GM12878 (cell line): Measurements from ENCODE around the gene KDM5B. TPM values are rescaled to one million over a fixed set of nuclear protein-coding genes. Genes with fewer than 3 reads are reported as not detected.

Experiments
- ATAC-seq: fragments of 200-7000 bp; cut with Tn5 transposase; 3 replicates; pipeline ENCODE4 v1.9.1; 2020; ENCODE audit warnings: mild to moderate bottlenecking, moderate library complexity
- BruUV-seq: library from RNA; stranded (reverse); fragments of 400-500 nt; replicated peaks from 2 replicates; lab custom pipeline; 2021; lab: Mats Ljungman, UMichigan
- CTCF ChIA-PET: fragments of 300-600 bp; sonication (Branson Sonifier 250); formaldehyde crosslinking; extraction: SDS; loops from one replicate; lab custom pipeline; 2021; ENCODE audit warnings: inconsistent platforms; lab: Yijun Ruan, JAX
- POLR2A ChIA-PET: fragments of 350-600 bp; formaldehyde crosslinking; extraction: SDS; loops from one replicate; lab custom pipeline; 2021; ENCODE audit warnings: inconsistent platforms; lab: Charles Lee
- RAD21 ChIA-PET: fragments of 300-600 bp; sonication (Branson Sonifier 250); formaldehyde crosslinking; loops from one replicate; lab custom pipeline; 2023; ENCODE audit warnings: antibody characterized with exemption; ENCODE audit not compliant: unreplicated experiment; lab: Charles Lee
- SMC1A ChIA-PET: fragments of 300-600 bp; sonication (Branson Sonifier 250); formaldehyde crosslinking; loops from one replicate; lab custom pipeline; 2023; ENCODE audit not compliant: unreplicated experiment, uncharacterized antibody; lab: Charles Lee
- DNase-seq: peaks from one replicate; pipeline ENCODE4 v3.0.0-alpha.2; 2011; ENCODE audit warnings: low read depth, low spot score
- FAIRE-seq: peaks from 3 replicates; lab custom pipeline; 2011; peaks lifted over from hg19 to GRCh38; lab: Jason Lieb, UNC
- H2AFZ ChIP-seq: 2 replicates; pipeline ENCODE4 v1.6.0; 2011; ENCODE audit warnings: low read depth, low read length, control low read depth; ENCODE audit not compliant: control insufficient read depth
- H3K27ac ChIP-seq: 2 replicates; pipeline ENCODE4 v1.5.1; 2011; ENCODE audit warnings: control low read depth; ENCODE audit not compliant: control insufficient read depth, insufficient read depth
- H3K27me3 ChIP-seq, 2 experiments: replicated peaks in 1 of 2; 2 replicates each; pipeline versions ENCODE4 v1.6.0 to v1.6.1; 2011; ENCODE audit warnings: low read length in 1 of 2; ENCODE audit not compliant: control insufficient read depth in 2 of 2, insufficient read depth in 2 of 2
- H3K36me3 ChIP-seq, 2 experiments: 2 replicates each; pipeline ENCODE4 v1.5.1; 2011; ENCODE audit warnings: low read length in 1 of 2; ENCODE audit not compliant: control insufficient read depth in 2 of 2, insufficient read depth in 2 of 2
- H3K4me1 ChIP-seq: 2 replicates; pipeline ENCODE4 v1.6.1; 2011; ENCODE audit warnings: mild to moderate bottlenecking, low read length, moderate library complexity, mixed read lengths; ENCODE audit not compliant: control insufficient read depth, insufficient read depth
- H3K4me2 ChIP-seq: 2 replicates; pipeline ENCODE4 v1.6.0; 2011; ENCODE audit warnings: control low read depth; ENCODE audit not compliant: control insufficient read depth, insufficient read depth
- H3K4me3 ChIP-seq: fragments of 200-600 bp; sonication (generic); 2 replicates; pipeline ENCODE4 v1.5.1; 2016
- H3K79me2 ChIP-seq: 2 replicates; pipeline ENCODE4 v1.6.0; 2011; ENCODE audit warnings: low read length; ENCODE audit not compliant: control insufficient read depth, insufficient read depth
- H3K9ac ChIP-seq: 2 replicates; pipeline ENCODE4 v1.8.0; 2011; ENCODE audit warnings: low read length, control low read depth, mixed read lengths; ENCODE audit not compliant: control insufficient read depth, insufficient read depth
- H3K9me3 ChIP-seq: replicated peaks from 3 replicates; pipeline ENCODE4 v1.5.1; 2011; ENCODE audit warnings: mild to moderate bottlenecking, low read length; ENCODE audit not compliant: control insufficient read depth, insufficient read depth
- H4K20me1 ChIP-seq: 2 replicates; pipeline ENCODE4 v1.6.0; 2011; ENCODE audit not compliant: control insufficient read depth, insufficient read depth
- EZH2 ChIP-seq: IDR thresholded peaks from 2 replicates; pipeline ENCODE4 v1.6.1; 2012; ENCODE audit warnings: low read depth, mild to moderate bottlenecking, control low read depth, inconsistent platforms, low read length, borderline replicate concordance; ENCODE audit not compliant: control insufficient read depth
- KAT2A ChIP-seq: conservative IDR thresholded peaks from 2 replicates; pipeline ENCODE4 v1.6.1; 2011; ENCODE audit warnings: low read depth, low read length; ENCODE audit not compliant: control insufficient read depth
- ZZZ3 ChIP-seq: IDR thresholded peaks from 2 replicates; pipeline ENCODE4 v1.6.1; 2011; ENCODE audit warnings: low read depth; ENCODE audit not compliant: control insufficient read depth, insufficient read length
- WGBS: methylation state at CpG from one replicate; pipeline ENCODE4 v1.1.6; 2016; ENCODE audit warnings: low lambda C conversion rate; ENCODE audit not compliant: insufficient replicate concordance, insufficient coverage; ENCODE audit errors: missing lambda C conversion rate; 5-methylcytosine and 5-hydroxymethylcytosine counted together
- in situ Hi-C: fragments of 300-500 bp; cut with MboI; formaldehyde crosslinking; loops from 9 replicates; pipeline ENCODE4 v1.14.3; 2018; ENCODE audit warnings: mixed read lengths
- intact Hi-C: fragments of 100-400 bp; cut with micrococcal nuclease; formaldehyde crosslinking; loops from one replicate; pipeline ENCODE4 v1.14.2; 2022; ENCODE audit not compliant: unreplicated experiment
- polyA plus RNA-seq, 11 experiments: library from polyadenylated mRNA; depleted of rRNA in 4 of 11; unstranded in 6 of 11; stranded (reverse) in 5 of 11; fragments of >200 nt; fragmentation: Nextera tagmentation in 4 of 11; fragmentation: Illumina TruSeq in 1 of 11; extraction: Ambion mirVana in 4 of 11; extraction: Trizol in 1 of 11; gene quantifications; 1 replicate in 1 of 11; 2 replicates in 10 of 11; pipeline versions ENCODE4 v1.2.1 to v1.2.3, GENCODE V29; 2011 to 2016; ENCODE audit warnings: inconsistent platforms in 2 of 11, missing spikeins in 2 of 11, low read depth in 1 of 11
- total RNA-seq, 4 experiments: library from RNA; depleted of rRNA in 3 of 4; stranded (reverse); fragments of >200 nt in 3 of 4; fragmentation: Illumina TruSeq in 1 of 4; extraction: Trizol in 1 of 4; gene quantifications; 2 replicates each; pipeline versions ENCODE4 v1.2.1 to v1.2.3, GENCODE V29; 2013 to 2021
- TF ChIP-seq, protein P1 (sequence below): fragments of 450-650 bp; formaldehyde crosslinking; IDR thresholded peaks from 2 replicates; pipeline ENCODE4 v1.5.0; 2022; ENCODE audit warnings: mild to moderate bottlenecking, missing genetic modification characterization

The KDM5B gene
- total and polyA plus RNA-seq, 10 of the 15 experiments (the other 5 are each of a cell fraction or from before 2014, with no cell fraction given), result 1.7 to 26.6 (median 8.1) TPM

GRCh38 chr1:202781180-202781579 lies 27.0 kb downstream of the KDM5B start:
- Histone ChIP-seq H3K27ac (no peak overlapping the region), H3K9me3 (no peaks in the 10 kb centered on the region), H3K4me3 (no peak overlapping the region), H3K9ac (no peak overlapping the region), H3K79me2 (no peaks in the 10 kb centered on the region), H3K27me3 (no peaks in the 10 kb centered on the region), H3K4me2 (no peak overlapping the region), H3K4me1 (no peaks in the 10 kb centered on the region), H2AFZ (no peak overlapping the region), H4K20me1 (no peaks in the 10 kb centered on the region), H3K36me3 (no peaks in the 10 kb centered on the region)
- in situ Hi-C loops (no loop called here), intact Hi-C loops (loop anchor here (10.0 kb wide), 1 partner anchor 56 kb away; no protein-coding TSS in a partner anchor)
- DNase-seq, result no peak
- 71% methylated on average over 4 of the region's 4 CpGs for WGBS
- POLR2A ChIA-PET, result interaction anchor here (0.6 kb wide), 2 partner anchors 72 to 798 kb away, joined by 4 to 13 read pairs; no protein-coding TSS in a partner anchor
- BruUV-seq, result no TSS peak
- TF ChIP-seq KAT2A, result no peak
- no peak for TF ChIP-seq ZZZ3
- TF ChIP-seq EZH2, result no peak
- TF ChIP-seq, protein P1, sequence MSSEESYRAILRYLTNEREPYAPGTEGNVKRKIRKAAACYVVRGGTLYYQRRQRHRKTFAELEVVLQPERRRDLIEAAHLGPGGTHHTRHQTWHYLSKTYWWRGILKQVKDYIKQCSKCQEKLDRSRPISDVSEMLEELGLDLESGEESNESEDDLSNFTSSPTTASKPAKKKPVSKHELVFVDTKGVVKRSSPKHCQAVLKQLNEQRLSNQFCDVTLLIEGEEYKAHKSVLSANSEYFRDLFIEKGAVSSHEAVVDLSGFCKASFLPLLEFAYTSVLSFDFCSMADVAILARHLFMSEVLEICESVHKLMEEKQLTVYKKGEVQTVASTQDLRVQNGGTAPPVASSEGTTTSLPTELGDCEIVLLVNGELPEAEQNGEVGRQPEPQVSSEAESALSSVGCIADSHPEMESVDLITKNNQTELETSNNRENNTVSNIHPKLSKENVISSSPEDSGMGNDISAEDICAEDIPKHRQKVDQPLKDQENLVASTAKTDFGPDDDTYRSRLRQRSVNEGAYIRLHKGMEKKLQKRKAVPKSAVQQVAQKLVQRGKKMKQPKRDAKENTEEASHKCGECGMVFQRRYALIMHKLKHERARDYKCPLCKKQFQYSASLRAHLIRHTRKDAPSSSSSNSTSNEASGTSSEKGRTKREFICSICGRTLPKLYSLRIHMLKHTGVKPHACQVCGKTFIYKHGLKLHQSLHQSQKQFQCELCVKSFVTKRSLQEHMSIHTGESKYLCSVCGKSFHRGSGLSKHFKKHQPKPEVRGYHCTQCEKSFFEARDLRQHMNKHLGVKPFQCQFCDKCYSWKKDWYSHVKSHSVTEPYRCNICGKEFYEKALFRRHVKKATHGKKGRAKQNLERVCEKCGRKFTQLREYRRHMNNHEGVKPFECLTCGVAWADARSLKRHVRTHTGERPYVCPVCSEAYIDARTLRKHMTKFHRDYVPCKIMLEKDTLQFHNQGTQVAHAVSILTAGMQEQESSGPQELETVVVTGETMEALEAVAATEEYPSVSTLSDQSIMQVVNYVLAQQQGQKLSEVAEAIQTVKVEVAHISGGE (CRISPR knock-in tag), result no peak
- CTCF ChIA-PET, result interaction anchor here (0.6 to 1.8 kb wide), 11 partner anchors 9 to 391 kb away, joined by 3 to 9 read pairs (median 3); no protein-coding TSS in a partner anchor
- no peak for ATAC-seq
- RAD21 ChIA-PET, result interaction anchor here (1.3 kb wide), 1 partner anchor 29 kb away, joined by 3 read pairs; the partner anchor contains the start of gene PCAT6
- no peak for FAIRE-seq
- SMC1A ChIA-PET, result interaction anchor here (0.7 to 2.1 kb wide), 9 partner anchors 9 to 218 kb away, joined by 3 to 9 read pairs (median 5); partner anchors contain the start of gene PCAT6
